ENCODE results near the gene TMEM37. TPM values are rescaled to one million over a fixed set of nuclear protein-coding genes. Genes with fewer than 3 reads are reported as not detected.

TMEM37 gene
- total and polyA plus RNA-seq, 7 experiments from 2014 or later, result 0.37 to 4.2 (median 0.51) TPM; not detected in 2

GRCh38 chr2:119476301-119477112 lies 44.9 kb downstream of the TMEM37 start:
- no peak overlapping the region for H3K4me3 ChIP-seq (ENCODE audit: low read length)
- peaks cover 0 to 29% (median 9%) of the 10 kb centered on the region in 5 donors for H3K27me3 Mint-ChIP-seq
- no peaks in the 10 kb centered on the region for H3K9me3 Mint-ChIP-seq
- ATAC-seq (peak; percentile 61), DNase-seq (peak in 6 of 9 donors; percentile 14 to 52 (median 26))
- H3K4me3 Mint-ChIP-seq, result no peak overlapping the region
- intact Hi-C loops (cut with micrococcal nuclease), result loop anchor here (1.0 to 5.0 kb wide), 3 partner anchors 69 to 1429 kb away; no protein-coding TSS in a partner anchor
- H3K36me3 Mint-ChIP-seq, result no peaks in the 10 kb centered on the region
- no peaks in the 10 kb centered on the region for H3K27me3 ChIP-seq (ENCODE audit: control insufficient read depth in 2 of 2, insufficient read depth in 2 of 2, low read length in 2 of 2)
- peaks cover 0 to 2% (median 0%) of the 10 kb centered on the region in 7 donors for H3K4me1 Mint-ChIP-seq
- ChIA-PET POLR2A (no interaction called here), CTCF (interaction anchor here (1.3 to 1.9 kb wide), 2 partner anchors 9 to 594 kb away, joined by 6 to 9 read pairs; no protein-coding TSS in a partner anchor)
- H3K4me1 ChIP-seq (ENCODE audit: control insufficient read depth in 2 of 2, insufficient read depth in 2 of 2, low read length in 2 of 2), result no peaks in the 10 kb centered on the region
- H3K27ac Mint-ChIP-seq, result no peak overlapping the region
- H3K9me3 ChIP-seq (ENCODE audit: control insufficient read depth in 2 of 3, low read length in 3 of 3), result no peaks in the 10 kb centered on the region
- H3K27ac ChIP-seq (ENCODE audit: low read depth, low read length), result no peak overlapping the region
- no peaks in the 10 kb centered on the region for H3K36me3 ChIP-seq (ENCODE audit: control insufficient read depth in 2 of 3, insufficient read depth in 3 of 3, low read length in 3 of 3)

- Histone ChIP-seq H3K36me3 (ENCODE audit: control insufficient read depth in 2 of 3, insufficient read depth in 3 of 3, low read length in 3 of 3) (no peaks in the 10 kb centered on the region), H3K4me1 (ENCODE audit: control insufficient read depth in 2 of 2, insufficient read depth in 2 of 2, low read length in 2 of 2) (no peaks in the 10 kb centered on the region), H3K27ac (ENCODE audit: low read depth, low read length) (no peak overlapping the region), H3K4me3 (ENCODE audit: low read length) (no peak overlapping the region), H3K27me3 (ENCODE audit: control insufficient read depth in 2 of 2, insufficient read depth in 2 of 2, low read length in 2 of 2) (no peaks in the 10 kb centered on the region), H3K9me3 (ENCODE audit: control insufficient read depth in 2 of 3, low read length in 3 of 3) (no peaks in the 10 kb centered on the region)
- ATAC-seq, result no peak
- no peak for DNase-seq
- Mint-ChIP-seq H3K4me3 (no peak overlapping the region), H3K27me3 (peaks cover 0 to 32% (median 9%) of the 10 kb centered on the region in 5 donors), H3K27ac (no peak overlapping the region), H3K36me3 (no peaks in the 10 kb centered on the region), H3K4me1 (peaks cover 0 to 2% (median 0%) of the 10 kb centered on the region in 7 donors), H3K9me3 (no peaks in the 10 kb centered on the region)
- CTCF ChIA-PET, result interaction anchor here (1.3 to 1.9 kb wide), 2 partner anchors 9 to 595 kb away, joined by 6 to 9 read pairs; no protein-coding TSS in a partner anchor
- POLR2A ChIA-PET, result no interaction called here
- intact Hi-C loops (cut with micrococcal nuclease), result loop anchor here in 1 of 2 donors (2.0 to 5.0 kb wide), 2 partner anchors 1254 to 1430 kb away; no protein-coding TSS in a partner anchor
These were observed 45.5 kb downstream of the TMEM37 start for GRCh38 chr2:119477113-119477505.

- ChIA-PET CTCF (no interaction called here), POLR2A (no interaction called here)
- no peaks in the 10 kb centered on the region for H3K36me3 Mint-ChIP-seq
- DNase-seq, result no peak
- H3K27ac Mint-ChIP-seq, result no peak overlapping the region
- Histone ChIP-seq H3K27ac (ENCODE audit: low read depth, low read length) (no peak overlapping the region), H3K27me3 (ENCODE audit: control insufficient read depth in 2 of 2, insufficient read depth in 2 of 2, low read length in 2 of 2) (no peaks in the 10 kb centered on the region), H3K4me1 (ENCODE audit: control insufficient read depth in 2 of 2, insufficient read depth in 2 of 2, low read length in 2 of 2) (no peaks in the 10 kb centered on the region), H3K9me3 (ENCODE audit: control insufficient read depth in 2 of 3, low read length in 3 of 3) (no peaks in the 10 kb centered on the region), H3K36me3 (ENCODE audit: control insufficient read depth in 2 of 3, insufficient read depth in 3 of 3, low read length in 3 of 3) (no peaks in the 10 kb centered on the region), H3K4me3 (ENCODE audit: low read length) (no peak overlapping the region)
- H3K27me3 Mint-ChIP-seq, result peaks cover 0 to 32% (median 9%) of the 10 kb centered on the region in 5 donors
- H3K9me3 Mint-ChIP-seq, result no peaks in the 10 kb centered on the region
- intact Hi-C loops (cut with micrococcal nuclease), result loop anchor here in 1 of 2 donors (5.0 kb wide), 1 partner anchor 1431 kb away; no protein-coding TSS in a partner anchor
- H3K4me3 Mint-ChIP-seq, result no peak overlapping the region
- H3K4me1 Mint-ChIP-seq, result peaks cover 0 to 2% (median 0%) of the 10 kb centered on the region in 7 donors
- no peak for ATAC-seq
These were observed 46.7 kb downstream of the TMEM37 start for GRCh38 chr2:119478188-119478977.

GRCh38 chr2:119478978-119479295 lies 47.3 kb downstream of the TMEM37 start:
- ATAC-seq, result no peak
- Histone ChIP-seq H3K4me1 (ENCODE audit: control insufficient read depth in 2 of 2, insufficient read depth in 2 of 2, low read length in 2 of 2) (no peaks in the 10 kb centered on the region), H3K9me3 (ENCODE audit: control insufficient read depth in 2 of 3, low read length in 3 of 3) (no peaks in the 10 kb centered on the region), H3K27me3 (ENCODE audit: control insufficient read depth in 2 of 2, insufficient read depth in 2 of 2, low read length in 2 of 2) (no peaks in the 10 kb centered on the region), H3K27ac (ENCODE audit: low read depth, low read length) (no peak overlapping the region), H3K4me3 (ENCODE audit: low read length) (no peak overlapping the region), H3K36me3 (ENCODE audit: control insufficient read depth in 2 of 3, insufficient read depth in 3 of 3, low read length in 3 of 3) (no peaks in the 10 kb centered on the region)
- no peak overlapping the region for H3K27ac Mint-ChIP-seq
- ChIA-PET CTCF (interaction anchor here (1.0 kb wide), 1 partner anchor 597 kb away, joined by 3 read pairs; no protein-coding TSS in a partner anchor), POLR2A (no interaction called here)
- DNase-seq, result no peak
- intact Hi-C loops (cut with micrococcal nuclease), result loop anchor here in 1 of 2 donors (5.0 kb wide), 1 partner anchor 1432 kb away; no protein-coding TSS in a partner anchor
- H3K4me1 Mint-ChIP-seq, result peaks cover 0 to 2% (median 0%) of the 10 kb centered on the region in 7 donors
- no peaks in the 10 kb centered on the region for H3K9me3 Mint-ChIP-seq
- H3K4me3 Mint-ChIP-seq, result no peak overlapping the region
- H3K27me3 Mint-ChIP-seq, result peaks cover 0 to 37% (median 9%) of the 10 kb centered on the region in 5 donors
- no peaks in the 10 kb centered on the region for H3K36me3 Mint-ChIP-seq

GRCh38 chr2:119480184-119480583 lies 48.5 kb downstream of the TMEM37 start:
- Mint-ChIP-seq H3K4me1 (peaks cover 0 to 2% (median 0%) of the 10 kb centered on the region in 7 donors), H3K27me3 (peaks cover 0 to 47% (median 9%) of the 10 kb centered on the region in 5 donors), H3K4me3 (no peak overlapping the region), H3K27ac (no peak overlapping the region), H3K9me3 (no peaks in the 10 kb centered on the region), H3K36me3 (no peaks in the 10 kb centered on the region)
- H3K27me3 ChIP-seq (ENCODE audit: control insufficient read depth in 2 of 2, insufficient read depth in 2 of 2, low read length in 2 of 2), result no peaks in the 10 kb centered on the region
- CTCF ChIA-PET, result interaction anchor here (0.6 kb wide), 1 partner anchor 19 kb away, joined by 3 read pairs; no protein-coding TSS in a partner anchor
- DNase-seq (no peak), ATAC-seq (no peak)
- H3K4me1 ChIP-seq (ENCODE audit: control insufficient read depth in 2 of 2, insufficient read depth in 2 of 2, low read length in 2 of 2), result no peaks in the 10 kb centered on the region
- H3K4me3 ChIP-seq (ENCODE audit: low read length), result no peak overlapping the region
- POLR2A ChIA-PET, result no interaction called here
- intact Hi-C loops (cut with micrococcal nuclease), result no loop called here
- H3K27ac ChIP-seq (ENCODE audit: low read depth, low read length), result no peak overlapping the region
- no peaks in the 10 kb centered on the region for H3K36me3 ChIP-seq (ENCODE audit: control insufficient read depth in 2 of 3, insufficient read depth in 3 of 3, low read length in 3 of 3)
- no peaks in the 10 kb centered on the region for H3K9me3 ChIP-seq (ENCODE audit: control insufficient read depth in 2 of 3, low read length in 3 of 3)

GRCh38 chr2:119480718-119481142 lies 49.1 kb downstream of the TMEM37 start:
- CTCF ChIA-PET, result no interaction called here
- peaks cover 0 to 50% (median 9%) of the 10 kb centered on the region in 5 donors for H3K27me3 Mint-ChIP-seq

More at GRCh38 chr2:119480718-119481142, 49.1 kb downstream of the TMEM37 start:
- Mint-ChIP-seq H3K27ac (no peak overlapping the region), H3K9me3 (no peaks in the 10 kb centered on the region), H3K36me3 (no peaks in the 10 kb centered on the region), H3K4me1 (peaks cover 0 to 2% (median 0%) of the 10 kb centered on the region in 7 donors), H3K4me3 (no peak overlapping the region)
- no peaks in the 10 kb centered on the region for H3K27me3 ChIP-seq (ENCODE audit: control insufficient read depth in 2 of 2, insufficient read depth in 2 of 2, low read length in 2 of 2)
- intact Hi-C loops (cut with micrococcal nuclease), result no loop called here
- no peak overlapping the region for H3K4me3 ChIP-seq (ENCODE audit: low read length)
- no peak for DNase-seq
- ATAC-seq, result no peak
- POLR2A ChIA-PET, result no interaction called here
- no peaks in the 10 kb centered on the region for H3K36me3 ChIP-seq (ENCODE audit: control insufficient read depth in 2 of 3, insufficient read depth in 3 of 3, low read length in 3 of 3)
- H3K4me1 ChIP-seq (ENCODE audit: control insufficient read depth in 2 of 2, insufficient read depth in 2 of 2, low read length in 2 of 2), result no peaks in the 10 kb centered on the region
- H3K9me3 ChIP-seq (ENCODE audit: control insufficient read depth in 2 of 3, low read length in 3 of 3), result no peaks in the 10 kb centered on the region
- H3K27ac ChIP-seq (ENCODE audit: low read depth, low read length), result no peak overlapping the region
